GM12891 (cell line): ENCODE measurements around the gene LRP1B.

Experiments
- DNase-seq: peaks from one replicate; pipeline ENCODE4 v3.0.0; 2011; ENCODE audit warnings: low spot score; ENCODE audit not compliant: insufficient read length
- FAIRE-seq: peaks from 2 replicates; lab custom pipeline; 2011; peaks lifted over from hg19 to GRCh38; lab: Jason Lieb, UNC
- PAX5 ChIP-seq: IDR thresholded peaks from 2 replicates; pipeline ENCODE4 v1.6.1; 2011; ENCODE audit warnings: low read length, moderate library complexity, mild to moderate bottlenecking; ENCODE audit not compliant: insufficient read depth, severe bottlenecking
- POLR2A ChIP-seq: IDR thresholded peaks from 2 replicates; pipeline ENCODE4 v1.6.1; 2011; ENCODE audit warnings: low read depth, low read length, control low read depth
- POLR2AphosphoS5 ChIP-seq: IDR thresholded peaks from 2 replicates; pipeline ENCODE4 v1.6.1; 2011; ENCODE audit warnings: low read depth, low read length, control low read depth
- POU2F2 ChIP-seq: IDR thresholded peaks from 2 replicates; pipeline ENCODE4 v1.6.1; 2011; ENCODE audit warnings: low read depth, mild to moderate bottlenecking, control low read depth, low read length, moderate library complexity
- SPI1 ChIP-seq: IDR thresholded peaks from 2 replicates; pipeline ENCODE4 v1.6.1; 2011; ENCODE audit warnings: low read depth, low read length, control low read depth
- TAF1 ChIP-seq: IDR thresholded peaks from 2 replicates; pipeline ENCODE4 v1.6.1; 2011; ENCODE audit warnings: low read depth, low read length, control low read depth

LRP1B gene

DNA sequence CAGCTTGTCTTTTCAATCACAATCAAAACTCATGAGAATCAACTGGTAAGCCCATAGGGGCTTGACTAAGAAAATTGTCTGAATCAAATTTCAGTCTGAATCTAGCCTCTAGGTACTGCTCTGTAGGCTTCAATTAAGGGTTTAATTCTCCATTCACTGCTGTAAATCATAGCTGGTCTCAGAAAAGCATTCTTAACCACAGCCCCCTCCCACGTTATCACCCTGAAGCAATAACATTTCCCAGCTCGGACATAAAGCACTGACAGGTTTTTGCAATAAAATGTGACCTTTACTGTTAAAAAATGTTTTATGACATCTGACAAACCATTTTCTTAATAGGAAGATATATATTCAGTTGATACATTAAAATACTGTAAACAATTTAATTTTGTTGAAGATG lies 55.0 kb downstream of the LRP1B start:
- FAIRE-seq (no peak), DNase-seq (no peak)
- TF ChIP-seq PAX5 (no peak), SPI1 (no peak), POLR2AphosphoS5 (no peak), TAF1 (no peak), POLR2A (no peak), POU2F2 (no peak)

DNA sequence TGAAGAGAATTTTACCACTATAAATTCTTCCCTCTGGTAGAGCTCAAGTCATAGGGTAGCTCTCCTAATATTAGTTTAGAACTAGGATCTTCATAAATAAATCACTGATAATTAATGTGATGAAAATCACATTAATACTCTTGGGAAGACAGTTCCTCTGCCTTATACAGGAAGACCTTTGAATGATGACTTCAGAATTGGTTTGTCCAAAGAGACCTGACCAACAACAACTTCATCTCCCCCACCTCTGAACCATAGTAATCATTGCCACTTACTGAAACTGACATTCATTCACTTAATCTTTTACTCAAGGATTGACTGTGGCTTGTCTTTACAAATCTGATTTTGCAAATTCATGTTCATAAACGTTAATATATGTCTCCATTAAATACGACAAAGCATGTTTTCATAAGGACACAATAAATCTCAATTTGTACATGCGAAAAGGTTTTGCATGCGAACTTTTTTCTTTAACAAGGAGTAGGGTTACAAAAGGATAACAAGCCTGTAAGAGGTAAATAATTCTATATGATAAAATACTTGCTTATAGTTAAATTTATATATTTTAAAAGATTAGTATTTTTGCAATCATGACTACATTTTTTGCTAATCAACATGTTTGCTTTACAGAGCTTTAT lies 61.4 kb downstream of the LRP1B start:
- no peak for FAIRE-seq
- TF ChIP-seq PAX5, result no peak
- no peak for TF ChIP-seq TAF1
- no peak for TF ChIP-seq POLR2AphosphoS5
- TF ChIP-seq POU2F2, result no peak

DNA sequence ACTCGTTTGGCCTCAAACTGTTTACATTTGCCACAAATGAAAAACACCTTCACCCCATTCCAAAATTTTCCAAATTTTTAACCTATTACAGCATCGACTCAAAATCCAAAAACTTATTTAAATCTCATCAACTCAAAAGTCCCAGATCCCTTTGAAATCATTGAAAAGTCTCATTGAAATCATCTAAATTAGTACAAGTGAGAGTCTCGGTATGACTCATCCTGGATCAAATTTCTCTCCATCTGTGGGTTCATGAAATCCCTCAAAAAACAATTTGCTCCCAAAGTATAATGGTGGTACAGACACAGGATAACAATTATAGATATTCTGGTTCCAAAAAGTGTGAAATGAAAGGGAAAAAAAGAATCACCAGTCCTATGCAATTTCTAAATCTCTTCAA lies 65.1 kb downstream of the LRP1B start:
- DNase-seq, result no peak
- no peak for FAIRE-seq
- no peak for TF ChIP-seq POU2F2
- no peak for TF ChIP-seq POLR2AphosphoS5
- no peak for TF ChIP-seq TAF1
- no peak for TF ChIP-seq POLR2A
- no peak for TF ChIP-seq SPI1
- TF ChIP-seq PAX5, result no peak

More for the DNA sequence above, 61.4 kb downstream of the LRP1B start:
- no peak for DNase-seq

DNA sequence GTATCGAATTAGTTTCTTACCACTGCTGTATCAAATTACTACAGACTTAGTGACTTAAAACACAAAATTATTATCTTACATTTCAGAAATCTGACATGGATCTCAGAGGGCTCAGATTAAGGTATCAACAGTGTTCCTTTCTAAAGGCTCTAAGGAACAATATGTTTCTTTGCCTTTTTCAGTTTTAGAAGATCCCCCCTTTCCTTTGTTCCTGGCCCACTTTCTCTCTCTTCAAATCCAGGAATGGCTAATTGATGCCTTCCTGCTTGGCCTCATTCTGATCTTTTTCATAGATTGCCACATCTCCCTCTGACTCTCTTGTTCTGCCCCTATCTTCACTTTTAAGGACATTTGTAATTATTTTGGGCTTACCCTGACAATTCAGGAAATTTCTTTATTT lies 65.7 kb downstream of the LRP1B start:
- no peak for DNase-seq
- no peak for FAIRE-seq
- no peak for TF ChIP-seq SPI1
- TF ChIP-seq POLR2AphosphoS5, result no peak
- no peak for TF ChIP-seq TAF1
- TF ChIP-seq POU2F2, result no peak
- no peak for TF ChIP-seq POLR2A
- TF ChIP-seq PAX5, result no peak

DNA sequence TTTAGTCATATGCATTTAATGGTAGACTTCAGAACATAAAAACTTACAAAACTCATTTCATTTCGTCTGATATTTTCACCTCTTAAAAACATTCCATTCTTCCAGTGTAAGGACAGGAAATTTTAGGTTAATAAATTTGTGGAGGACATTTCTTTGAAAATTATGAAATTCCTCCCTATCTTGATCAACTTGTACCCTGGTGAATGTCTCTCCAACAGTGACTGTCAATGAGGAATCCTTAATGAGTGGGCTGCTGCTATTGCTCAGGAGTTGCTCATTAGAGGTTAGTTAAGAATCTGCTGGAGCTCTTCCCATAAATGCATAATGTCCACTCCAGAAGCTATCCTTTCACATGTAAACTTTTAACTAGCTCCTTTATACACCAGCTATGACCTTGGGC lies 69.1 kb downstream of the LRP1B start:
- no peak for FAIRE-seq
- no peak for TF ChIP-seq POU2F2
- no peak for TF ChIP-seq POLR2A
- no peak for TF ChIP-seq SPI1
- no peak for TF ChIP-seq TAF1
- no peak for TF ChIP-seq POLR2AphosphoS5
- no peak for TF ChIP-seq PAX5
- no peak for DNase-seq

DNA sequence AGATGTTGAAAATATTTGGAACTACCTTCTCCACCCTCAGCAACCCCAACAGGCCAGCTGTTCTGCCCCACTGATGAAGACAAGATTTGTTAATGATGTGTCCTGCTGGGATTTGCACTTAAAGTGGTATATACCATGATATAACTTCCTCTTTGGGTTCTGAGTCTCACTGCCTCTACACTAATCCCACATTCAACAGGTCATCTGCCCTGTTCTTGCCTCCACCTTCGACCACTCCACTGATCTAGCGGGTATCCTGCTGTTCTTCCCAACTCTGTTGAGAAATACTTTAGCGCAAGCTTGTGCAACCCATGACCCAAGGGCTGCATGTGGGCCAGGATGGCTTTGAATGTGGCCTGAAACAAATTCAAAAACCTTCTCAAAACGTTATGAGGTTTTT lies 72.7 kb downstream of the LRP1B start:
- no peak for FAIRE-seq

DNA sequence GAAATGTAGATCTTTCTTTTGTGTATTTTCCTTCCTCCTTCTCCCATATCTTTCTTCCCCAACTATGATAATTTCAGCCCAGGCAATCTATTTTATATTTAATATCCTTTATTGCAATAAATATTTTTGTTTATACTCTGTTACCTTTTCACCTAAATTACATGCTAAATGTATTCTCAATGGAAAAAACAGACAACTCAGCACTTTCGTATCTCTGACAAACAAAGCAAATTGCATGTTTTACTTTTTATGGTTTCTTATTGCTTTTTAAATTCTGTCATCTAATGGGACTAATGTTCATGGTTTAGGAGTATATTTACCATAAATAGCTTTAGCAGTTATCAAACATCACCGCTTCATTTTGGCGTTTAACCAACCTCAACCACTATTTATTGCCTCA lies 74.0 kb downstream of the LRP1B start:
- FAIRE-seq (no peak), DNase-seq (no peak)
- TF ChIP-seq SPI1, result no peak
- TF ChIP-seq POU2F2, result no peak
- TF ChIP-seq POLR2A, result no peak
- no peak for TF ChIP-seq PAX5
- TF ChIP-seq TAF1, result no peak
- no peak for TF ChIP-seq POLR2AphosphoS5

More for the DNA sequence above, 72.7 kb downstream of the LRP1B start:
- TF ChIP-seq POU2F2, result no peak
- no peak for TF ChIP-seq PAX5
- no peak for TF ChIP-seq POLR2A
- TF ChIP-seq POLR2AphosphoS5, result no peak
- no peak for TF ChIP-seq SPI1
- DNase-seq, result no peak

DNA sequence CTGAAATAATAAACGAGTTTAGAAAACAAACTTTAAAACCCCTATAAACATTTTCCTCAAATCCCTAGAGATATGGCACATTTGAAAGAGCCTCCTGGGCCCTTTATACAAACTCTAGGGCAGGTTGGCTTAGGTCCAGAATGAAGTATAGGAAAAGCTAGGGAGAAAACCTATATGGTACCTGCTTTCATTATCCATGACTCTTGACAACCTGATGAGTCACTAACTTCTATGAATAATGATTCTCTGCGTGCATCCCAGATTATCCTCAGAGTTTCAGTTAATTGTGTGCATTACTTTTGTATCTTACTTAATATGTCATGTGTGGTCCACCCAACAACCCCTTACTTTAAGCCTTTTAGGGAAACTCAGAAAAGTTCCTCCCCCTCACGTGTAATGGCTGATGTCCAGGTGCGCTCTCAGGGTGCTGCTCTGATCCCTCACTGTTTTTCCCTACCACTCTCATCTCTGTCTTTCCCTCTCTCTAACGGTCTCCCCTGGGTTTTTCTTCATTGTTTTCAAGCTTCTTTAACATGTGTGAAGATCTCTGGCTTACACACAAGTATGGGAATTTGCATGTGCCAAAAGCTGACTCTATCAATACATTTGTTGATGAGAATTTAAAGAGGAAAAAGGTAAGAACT lies 78.5 kb downstream of the LRP1B start:
- no peak for TF ChIP-seq POLR2A
- TF ChIP-seq TAF1, result no peak
- no peak for TF ChIP-seq SPI1
- no peak for TF ChIP-seq POLR2AphosphoS5
- no peak for TF ChIP-seq PAX5
- no peak for TF ChIP-seq POU2F2
- no peak for FAIRE-seq
- DNase-seq, result no peak

DNA sequence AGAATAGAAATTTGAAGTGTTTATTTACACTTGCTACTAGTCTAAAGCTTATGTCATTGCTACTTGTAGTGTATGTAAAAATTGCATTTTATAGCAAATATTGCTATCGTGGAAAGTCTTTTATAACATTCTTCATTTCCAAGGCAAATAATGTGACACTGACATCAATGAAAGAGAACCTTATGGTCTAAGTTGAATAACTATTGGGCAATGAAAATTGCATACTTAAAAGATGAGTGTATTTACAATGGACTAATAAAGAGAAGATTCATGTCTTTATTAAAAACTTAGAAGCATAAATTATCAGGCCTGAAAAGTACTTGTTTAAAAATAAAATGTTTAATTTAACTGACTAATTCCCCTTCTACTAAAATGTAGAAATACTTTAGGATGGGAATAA lies 82.2 kb downstream of the LRP1B start:
- no peak for FAIRE-seq
- DNase-seq, result no peak
- TF ChIP-seq POLR2AphosphoS5, result no peak
- no peak for TF ChIP-seq PAX5
- no peak for TF ChIP-seq POU2F2
- TF ChIP-seq TAF1, result no peak
- TF ChIP-seq SPI1, result no peak
- TF ChIP-seq POLR2A, result no peak

DNA sequence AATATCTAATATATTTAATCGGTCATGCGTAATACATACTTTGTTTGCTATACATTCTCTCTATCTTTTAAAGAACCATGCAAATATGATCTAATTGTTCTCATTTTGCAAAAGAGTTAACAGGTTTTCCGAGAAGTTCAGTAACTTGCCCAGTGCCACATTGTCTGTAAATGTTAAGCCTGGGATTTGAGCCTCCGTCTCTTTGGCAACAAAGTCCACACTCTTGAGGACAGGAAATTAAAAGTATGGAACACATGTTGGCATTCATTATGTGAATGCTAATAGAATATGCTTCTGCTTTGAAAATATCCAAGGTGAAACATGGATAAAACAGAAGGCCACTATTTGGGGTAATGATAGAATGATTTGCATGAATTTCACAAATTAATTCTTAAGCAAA lies 85.2 kb downstream of the LRP1B start:
- TF ChIP-seq SPI1, result no peak
- no peak for TF ChIP-seq POLR2AphosphoS5
- no peak for TF ChIP-seq TAF1
- no peak for TF ChIP-seq POU2F2
- TF ChIP-seq POLR2A, result no peak
- TF ChIP-seq PAX5, result no peak
- DNase-seq (no peak), FAIRE-seq (no peak)
